MM.1S (cell line): ENCODE results near the gene PLD4.

Experiments used
- CTCF ChIP-seq: fragments of 300-600 bp; sonication (generic); IDR thresholded peaks from 2 replicates; pipeline ENCODE4 v1.5.1; 2016; ENCODE audit warnings: antibody characterized with exemption, low read length, mixed read lengths
- EZH2phosphoT487 ChIP-seq: fragments of 300-600 bp; sonication (generic); IDR thresholded peaks from 2 replicates; pipeline ENCODE4 v1.6.1; 2018; ENCODE audit warnings: antibody characterized with exemption, low read length

- no peak for TF ChIP-seq CTCF
- no peak for TF ChIP-seq EZH2phosphoT487
These were observed 49.3 kb upstream of the PLD4 start for GRCh38 chr14:104875412-104875751.
